ENCODE data around the gene PTPRN2.

The PTPRN2 gene

GRCh38 chr7:157768198-157768597, 819.4 kb downstream of the PTPRN2 start:
- DNase-seq: no peak
- Mint-ChIP-seq H3K9me3 (peaks cover 19% of the 10 kb centered on the region), H3K4me3 (no peak overlapping the region), H3K27me3 (peaks cover 7% of the 10 kb centered on the region), H3K4me1 (no peaks in the 10 kb centered on the region), H3K27ac (no peak overlapping the region), H3K36me3 (no peaks in the 10 kb centered on the region)
- CTCF ChIA-PET: no interaction called here

GRCh38 chr7:157767506-157768197, 820.0 kb downstream of the PTPRN2 start:
- Mint-ChIP-seq H3K36me3 (no peaks in the 10 kb centered on the region), H3K4me3 (no peak overlapping the region), H3K27me3 (peaks cover 7% of the 10 kb centered on the region), H3K27ac (no peak overlapping the region), H3K9me3 (peaks cover 19% of the 10 kb centered on the region), H3K4me1 (no peaks in the 10 kb centered on the region)
- CTCF ChIA-PET: no interaction called here
- no peak for DNase-seq

- no peaks in the 10 kb centered on the region for H3K36me3 Mint-ChIP-seq
- H3K9me3 Mint-ChIP-seq: peaks cover 11% of the 10 kb centered on the region
- CTCF ChIA-PET: no interaction called here
- no peak for DNase-seq
- no peak overlapping the region for H3K4me3 Mint-ChIP-seq
- no peaks in the 10 kb centered on the region for H3K4me1 Mint-ChIP-seq
- H3K27ac Mint-ChIP-seq: no peak overlapping the region
- H3K27me3 Mint-ChIP-seq: peaks cover 7% of the 10 kb centered on the region
Observed at GRCh38 chr7:157766098-157766497, 821.5 kb downstream of the PTPRN2 start.

GRCh38 chr7:157764946-157765537, 822.6 kb downstream of the PTPRN2 start:
- H3K36me3 Mint-ChIP-seq: no peaks in the 10 kb centered on the region
- DNase-seq: no peak
- H3K9me3 Mint-ChIP-seq: peaks cover 11% of the 10 kb centered on the region
- H3K27ac Mint-ChIP-seq: no peak overlapping the region
- CTCF ChIA-PET: no interaction called here
- H3K27me3 Mint-ChIP-seq: peaks cover 12% of the 10 kb centered on the region
- H3K4me3 Mint-ChIP-seq: no peak overlapping the region
- H3K4me1 Mint-ChIP-seq: peaks cover 8% of the 10 kb centered on the region

- no peak overlapping the region for H3K4me3 Mint-ChIP-seq
- peaks cover 16% of the 10 kb centered on the region for H3K27me3 Mint-ChIP-seq
- peaks cover 11% of the 10 kb centered on the region for H3K9me3 Mint-ChIP-seq
- CTCF ChIA-PET: no interaction called here
- H3K36me3 Mint-ChIP-seq: no peaks in the 10 kb centered on the region
- peaks cover 13% of the 10 kb centered on the region for H3K4me1 Mint-ChIP-seq
- no peak overlapping the region for H3K27ac Mint-ChIP-seq
- no peak for DNase-seq
Observed at GRCh38 chr7:157764193-157764592, 823.4 kb downstream of the PTPRN2 start.

GRCh38 chr7:157763279-157764000, 824.2 kb downstream of the PTPRN2 start:
- Mint-ChIP-seq H3K36me3 (no peaks in the 10 kb centered on the region), H3K4me1 (peaks cover 13% of the 10 kb centered on the region), H3K27ac (no peak overlapping the region), H3K9me3 (peaks cover 11% of the 10 kb centered on the region), H3K4me3 (no peak overlapping the region), H3K27me3 (peaks cover 14% of the 10 kb centered on the region)
- no peak for DNase-seq
- CTCF ChIA-PET: no interaction called here

- peaks cover 17% of the 10 kb centered on the region for H3K27me3 Mint-ChIP-seq
- H3K27ac Mint-ChIP-seq: no peak overlapping the region
- peaks cover 11% of the 10 kb centered on the region for H3K9me3 Mint-ChIP-seq
- no peaks in the 10 kb centered on the region for H3K36me3 Mint-ChIP-seq
- CTCF ChIA-PET: no interaction called here
- H3K4me3 Mint-ChIP-seq: no peak overlapping the region
- no peak for DNase-seq
- H3K4me1 Mint-ChIP-seq: peaks cover 13% of the 10 kb centered on the region
Observed at GRCh38 chr7:157762824-157763223, 824.8 kb downstream of the PTPRN2 start.

GRCh38 chr7:157760004-157760730, 827.5 kb downstream of the PTPRN2 start:
- CTCF ChIA-PET: no interaction called here
- Mint-ChIP-seq H3K4me3 (no peak overlapping the region), H3K9me3 (peaks cover 7% of the 10 kb centered on the region), H3K36me3 (no peaks in the 10 kb centered on the region), H3K27me3 (peaks cover 14% of the 10 kb centered on the region), H3K4me1 (peaks cover 13% of the 10 kb centered on the region), H3K27ac (no peak overlapping the region)
- DNase-seq: peak; percentile 38

- Mint-ChIP-seq H3K27me3 (peaks cover 14% of the 10 kb centered on the region), H3K27ac (no peak overlapping the region), H3K9me3 (peaks cover 5% of the 10 kb centered on the region), H3K4me1 (peaks cover 13% of the 10 kb centered on the region), H3K4me3 (no peak overlapping the region), H3K36me3 (no peaks in the 10 kb centered on the region)
- DNase-seq: no peak
- CTCF ChIA-PET: no interaction called here
Observed at GRCh38 chr7:157759246-157759805, 828.3 kb downstream of the PTPRN2 start.

- CTCF ChIA-PET: no interaction called here
- no peak overlapping the region for H3K4me3 Mint-ChIP-seq
- H3K27ac Mint-ChIP-seq: no peak overlapping the region
- no peaks in the 10 kb centered on the region for H3K9me3 Mint-ChIP-seq
- DNase-seq: no peak
- H3K4me1 Mint-ChIP-seq: peaks cover 13% of the 10 kb centered on the region
- peaks cover 14% of the 10 kb centered on the region for H3K27me3 Mint-ChIP-seq
- no peaks in the 10 kb centered on the region for H3K36me3 Mint-ChIP-seq
Observed at GRCh38 chr7:157758468-157759245, 829.0 kb downstream of the PTPRN2 start.

GRCh38 chr7:157757776-157758467, 829.7 kb downstream of the PTPRN2 start:
- Mint-ChIP-seq H3K27me3 (peaks cover 14% of the 10 kb centered on the region), H3K36me3 (no peaks in the 10 kb centered on the region), H3K27ac (no peak overlapping the region), H3K4me1 (peaks cover 13% of the 10 kb centered on the region), H3K4me3 (no peak overlapping the region), H3K9me3 (no peaks in the 10 kb centered on the region)
- CTCF ChIA-PET: no interaction called here
- no peak for DNase-seq

GRCh38 chr7:157757211-157757610, 830.4 kb downstream of the PTPRN2 start:
- H3K4me3 Mint-ChIP-seq: no peak overlapping the region
- no peak overlapping the region for H3K27ac Mint-ChIP-seq
- CTCF ChIA-PET: no interaction called here

GRCh38 chr7:157755741-157756140, 831.9 kb downstream of the PTPRN2 start:
- no peak for DNase-seq
- Mint-ChIP-seq H3K4me1 (peaks cover 12% of the 10 kb centered on the region), H3K36me3 (no peaks in the 10 kb centered on the region), H3K9me3 (no peaks in the 10 kb centered on the region), H3K27me3 (peaks cover 14% of the 10 kb centered on the region), H3K27ac (no peak overlapping the region), H3K4me3 (no peak overlapping the region)
- CTCF ChIA-PET: no interaction called here

More at GRCh38 chr7:157757211-157757610, 830.4 kb downstream of the PTPRN2 start:
- DNase-seq: no peak
- peaks cover 13% of the 10 kb centered on the region for H3K4me1 Mint-ChIP-seq
- H3K9me3 Mint-ChIP-seq: no peaks in the 10 kb centered on the region
- H3K36me3 Mint-ChIP-seq: no peaks in the 10 kb centered on the region
- peaks cover 14% of the 10 kb centered on the region for H3K27me3 Mint-ChIP-seq

Data from activated naive CD4-positive, alpha-beta T cell treated with anti-CD3 and anti-CD28 coated beads, Interleukin-2, amount 10 ng/mL, durations not matched to agents 7 days and 5 days (primary cell).